COLO668 (cell line): ENCODE results near the gene ZC3H13.

Experiments used
- DNase-seq: peaks from one replicate; lab custom pipeline; 2025; ENCODE audit not compliant: unreplicated experiment; lab: John Stamatoyannopoulos, UW

The ZC3H13 gene

GRCh38 chr13:45943965-45944364 is 108.6 kb downstream of the ZC3H13 start:
- no peak for DNase-seq

GRCh38 chr13:45943120-45943519 is 109.4 kb downstream of the ZC3H13 start:
- no peak for DNase-seq

GRCh38 chr13:45941261-45941660 is 111.3 kb downstream of the ZC3H13 start:
- no peak for DNase-seq

GRCh38 chr13:45940061-45940460 is 112.5 kb downstream of the ZC3H13 start:
- DNase-seq, result no peak

- DNase-seq, result no peak
Measured at GRCh38 chr13:45936621-45937020, 115.9 kb downstream of the ZC3H13 start.

GRCh38 chr13:45934283-45934682 is 118.3 kb downstream of the ZC3H13 start:
- DNase-seq, result no peak

- no peak for DNase-seq
Measured at GRCh38 chr13:45933203-45933908, 119.2 kb downstream of the ZC3H13 start.

GRCh38 chr13:45932676-45933075 is 119.9 kb downstream of the ZC3H13 start:
- DNase-seq, result no peak

- DNase-seq, result no peak
Measured at GRCh38 chr13:45932172-45932571, 120.4 kb downstream of the ZC3H13 start.

- no peak for DNase-seq
Measured at GRCh38 chr13:45931211-45931610, 121.3 kb downstream of the ZC3H13 start.

GRCh38 chr13:45930177-45930576 is 122.4 kb downstream of the ZC3H13 start:
- no peak for DNase-seq

- no peak for DNase-seq
Measured at GRCh38 chr13:45928843-45929242, 123.7 kb downstream of the ZC3H13 start.

- DNase-seq, result no peak
Measured at GRCh38 chr13:45928176-45928575, 124.4 kb downstream of the ZC3H13 start.

- DNase-seq, result no peak
Measured at GRCh38 chr13:45926741-45927140, 125.8 kb downstream of the ZC3H13 start.

GRCh38 chr13:45925151-45925550 is 127.4 kb downstream of the ZC3H13 start:
- DNase-seq, result no peak

- DNase-seq, result no peak
Measured at GRCh38 chr13:45921162-45921736, 131.3 kb downstream of the ZC3H13 start.

GRCh38 chr13:45918597-45918996 is 133.9 kb downstream of the ZC3H13 start:
- DNase-seq, result no peak

GRCh38 chr13:45917019-45917418 is 135.5 kb downstream of the ZC3H13 start:
- DNase-seq, result no peak

GRCh38 chr13:45915686-45916439 is 136.7 kb downstream of the ZC3H13 start:
- no peak for DNase-seq

GRCh38 chr13:45909673-45910072 is 142.9 kb downstream of the ZC3H13 start:
- no peak for DNase-seq

GRCh38 chr13:45909089-45909488 is 143.5 kb downstream of the ZC3H13 start:
- no peak for DNase-seq

- no peak for DNase-seq
Measured at GRCh38 chr13:45907503-45907902, 145.0 kb downstream of the ZC3H13 start.
